HG03097 (cell line): ENCODE results near the gene HS3ST5.
"Not testable (repeated sequence)": the region's sequence is repeated elsewhere in the genome, so short reads cannot be mapped to it uniquely, and the experiment has no call there.

ENCODE experiments used
- ATAC-seq: cut with Tn5 transposase; IDR thresholded peaks from one replicate; pipeline ENCODE4 v1.9.1; 2021; ENCODE audit not compliant: unreplicated experiment, low FRiP score

HS3ST5 gene

DNA sequence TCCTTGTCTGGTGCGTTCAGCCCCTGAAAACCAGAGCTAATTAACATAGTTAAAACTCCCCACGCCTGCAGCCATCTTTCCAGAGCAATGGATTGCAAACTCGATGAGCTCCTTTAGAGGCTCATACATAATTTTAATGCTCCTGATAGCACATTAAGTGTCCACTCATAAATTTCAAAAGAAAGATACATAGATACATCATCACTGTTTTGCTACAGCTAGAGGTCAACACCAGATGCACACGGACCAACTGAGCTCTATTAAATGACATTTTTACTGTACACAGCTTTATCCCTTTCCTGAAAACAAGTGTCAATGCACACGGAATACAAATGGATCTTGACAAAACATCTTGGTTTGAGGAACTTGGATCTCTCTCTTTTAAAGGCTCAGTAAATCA lies 280.6 kb downstream of the HS3ST5 start:
- ATAC-seq, result no peak

DNA sequence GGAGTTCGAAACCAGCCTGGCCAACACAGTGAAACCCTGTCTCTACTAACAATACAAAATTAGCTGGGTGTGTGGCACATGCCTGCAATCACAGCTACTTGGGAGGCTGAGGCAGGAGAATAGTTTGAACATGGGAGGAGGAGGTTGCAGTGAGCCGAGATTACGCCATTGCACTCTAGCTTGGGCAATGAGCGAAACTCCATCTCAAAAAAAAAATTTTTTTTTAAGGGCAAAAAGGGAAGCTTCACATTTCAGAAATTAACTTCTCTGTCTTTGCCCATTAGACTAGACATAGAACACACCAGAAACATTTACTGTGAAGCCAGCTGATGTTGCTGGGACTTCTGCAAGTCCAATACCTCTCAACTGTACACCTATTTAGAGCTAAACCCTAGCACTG lies 281.1 kb downstream of the HS3ST5 start:
- ATAC-seq, result no peak

DNA sequence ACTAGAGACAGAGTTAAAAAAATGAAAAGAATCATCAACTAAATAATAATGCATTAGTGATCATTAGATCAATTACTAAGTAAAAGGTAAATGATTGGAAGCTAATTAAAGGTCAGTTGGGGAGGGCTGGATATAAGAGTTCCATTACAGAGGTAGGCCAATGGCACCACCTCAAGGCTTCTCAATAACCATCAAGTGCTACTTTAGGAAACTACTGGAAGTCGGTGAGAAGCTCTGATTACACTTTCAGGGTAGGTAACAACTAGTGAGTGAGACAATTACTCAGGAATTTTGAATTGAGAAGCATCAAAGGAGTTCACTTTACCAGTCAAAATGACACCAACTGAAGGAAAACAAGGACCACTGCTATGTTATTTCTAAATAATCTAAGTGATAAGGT lies 281.7 kb downstream of the HS3ST5 start:
- no peak for ATAC-seq

DNA sequence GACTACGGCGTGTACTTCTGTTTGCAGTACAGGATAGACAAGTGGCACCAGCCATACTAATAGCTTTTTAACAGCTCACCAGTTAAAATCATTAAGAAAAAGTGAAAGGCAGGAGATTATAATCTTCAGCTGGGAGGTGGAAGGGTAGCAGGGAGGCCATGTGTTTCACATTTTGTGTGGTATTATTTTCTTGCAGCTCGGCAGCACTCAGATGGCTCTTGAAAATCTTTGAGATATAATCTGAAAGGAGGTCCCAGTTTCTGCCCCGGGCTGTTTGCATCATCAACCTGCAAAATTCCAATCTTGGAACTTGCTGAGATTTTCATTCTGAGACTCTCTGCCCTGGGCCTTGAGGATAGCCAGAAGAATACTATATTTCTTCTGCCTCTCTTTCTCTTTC lies 284.4 kb downstream of the HS3ST5 start:
- ATAC-seq, result no peak

DNA sequence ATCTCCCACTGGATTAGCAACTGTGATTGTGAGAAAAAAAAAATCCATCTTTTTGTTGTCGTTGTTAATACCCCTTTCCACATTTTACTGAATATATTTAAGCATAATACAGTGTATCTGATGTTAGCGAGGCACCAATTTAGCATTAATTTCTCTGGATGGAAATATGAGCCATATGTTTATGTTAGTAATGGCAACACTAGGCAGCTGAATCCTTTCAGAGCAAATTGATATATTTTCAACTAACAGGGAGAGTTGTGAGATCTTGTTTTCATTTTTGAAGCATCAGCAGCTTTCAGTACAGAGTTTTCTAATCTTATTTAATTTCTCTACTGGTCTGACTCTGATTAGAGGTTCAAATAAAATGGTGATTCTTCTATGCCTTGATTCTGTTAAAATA lies 287.1 kb downstream of the HS3ST5 start:
- ATAC-seq, result no peak

DNA sequence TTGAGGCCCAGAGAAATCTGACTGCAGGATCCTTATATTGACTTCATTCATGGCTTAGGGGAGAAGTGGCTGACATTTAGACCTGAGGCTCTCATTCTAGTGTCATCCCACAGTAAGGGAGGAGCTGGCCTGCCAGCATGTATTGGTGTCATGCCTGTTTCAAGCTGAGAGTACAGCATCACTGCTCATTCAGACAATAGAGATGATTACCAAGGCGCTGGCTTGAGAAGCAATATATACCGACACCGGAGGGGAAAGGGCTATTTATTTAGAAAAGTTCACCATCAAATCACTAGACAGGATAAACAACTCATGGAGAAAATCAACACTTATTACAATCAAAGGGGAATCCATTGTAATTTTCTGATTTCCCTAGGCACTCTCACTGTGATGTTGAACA lies 287.5 kb downstream of the HS3ST5 start:
- no peak for ATAC-seq

DNA sequence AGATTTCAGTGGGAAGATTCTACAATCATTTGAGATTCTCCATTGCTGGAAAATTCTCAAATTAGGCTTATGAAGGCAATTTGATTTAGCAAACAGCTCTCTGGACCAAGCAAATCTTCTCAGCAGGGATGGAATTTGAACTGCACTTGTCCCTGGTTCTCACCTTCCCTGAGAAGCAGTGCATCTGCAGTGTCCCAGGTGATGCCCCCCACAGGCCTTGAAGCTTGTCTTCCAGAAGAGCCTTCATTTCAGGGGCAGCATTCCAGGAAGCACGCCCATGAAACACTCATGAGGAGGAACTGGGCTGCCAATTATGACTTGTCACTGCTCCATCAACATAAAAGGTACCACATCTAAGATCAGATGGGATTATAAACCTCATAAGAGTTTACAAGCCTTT lies 289.0 kb downstream of the HS3ST5 start:
- ATAC-seq, result no peak

DNA sequence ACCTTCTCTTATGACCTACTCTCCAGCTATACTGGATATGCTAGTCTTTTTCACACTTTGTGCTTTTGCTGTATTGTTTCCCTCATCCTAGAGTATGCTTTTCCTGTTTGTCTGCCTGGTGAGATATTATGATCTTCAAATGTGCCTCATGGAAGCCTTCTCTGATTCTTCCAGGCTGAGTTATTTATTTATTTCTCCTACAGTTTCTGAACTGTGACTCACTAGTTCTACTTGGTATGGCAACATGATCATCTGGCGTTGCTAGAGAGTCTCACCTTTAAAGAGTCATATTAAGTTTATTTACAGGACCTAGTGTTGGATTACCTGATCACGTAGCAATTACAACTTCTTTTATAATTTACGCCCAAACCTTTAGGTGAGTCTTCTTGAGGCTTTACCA lies 290.7 kb downstream of the HS3ST5 start:
- no peak for ATAC-seq

DNA sequence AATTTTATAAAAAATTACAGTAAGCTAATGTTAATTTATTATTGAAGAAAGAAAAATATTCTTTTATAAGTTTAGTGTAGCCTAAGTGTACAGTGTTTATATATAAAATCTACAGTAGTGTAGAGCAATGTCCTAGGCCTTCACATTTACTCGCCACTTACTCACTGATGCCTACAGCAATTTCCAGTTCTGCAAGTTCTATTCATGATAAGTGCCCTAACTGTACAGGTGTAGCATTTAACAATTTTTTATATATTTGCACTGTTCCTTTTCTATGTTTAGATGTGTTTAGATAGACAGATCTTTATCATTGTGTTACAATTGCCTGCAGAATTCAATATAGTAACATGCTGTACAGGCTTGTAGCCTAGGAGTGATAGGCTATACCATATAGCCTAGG lies 291.8 kb downstream of the HS3ST5 start:
- no peak for ATAC-seq

DNA sequence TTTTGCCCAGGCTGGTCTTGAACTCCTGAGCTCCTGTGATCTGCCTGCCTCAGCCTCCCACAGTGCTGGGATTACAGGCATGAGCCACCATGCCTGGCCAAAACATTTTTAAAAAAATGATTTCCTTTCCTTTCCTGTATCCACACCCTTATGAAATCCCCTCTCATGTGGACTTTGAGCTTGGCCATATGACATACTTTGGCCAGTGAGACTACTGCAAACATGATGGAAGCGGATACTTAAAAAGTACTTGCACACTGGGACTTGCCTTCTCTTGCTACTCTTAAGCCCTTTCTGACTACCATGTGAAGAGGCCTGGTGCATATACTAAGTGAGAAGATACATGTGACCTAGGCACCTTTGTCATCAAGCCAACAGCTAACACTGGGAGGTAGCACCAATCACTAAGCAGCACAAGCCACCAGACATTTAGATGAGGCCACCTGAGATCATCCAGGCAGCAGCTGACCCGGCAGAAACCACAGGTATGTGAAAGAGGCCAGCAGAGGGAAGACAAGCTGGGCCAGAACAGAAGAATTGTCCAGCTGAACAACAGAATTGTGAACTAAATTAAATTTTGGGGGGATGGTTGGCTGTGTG lies 293.4 kb downstream of the HS3ST5 start:
- ATAC-seq, result no peak

DNA sequence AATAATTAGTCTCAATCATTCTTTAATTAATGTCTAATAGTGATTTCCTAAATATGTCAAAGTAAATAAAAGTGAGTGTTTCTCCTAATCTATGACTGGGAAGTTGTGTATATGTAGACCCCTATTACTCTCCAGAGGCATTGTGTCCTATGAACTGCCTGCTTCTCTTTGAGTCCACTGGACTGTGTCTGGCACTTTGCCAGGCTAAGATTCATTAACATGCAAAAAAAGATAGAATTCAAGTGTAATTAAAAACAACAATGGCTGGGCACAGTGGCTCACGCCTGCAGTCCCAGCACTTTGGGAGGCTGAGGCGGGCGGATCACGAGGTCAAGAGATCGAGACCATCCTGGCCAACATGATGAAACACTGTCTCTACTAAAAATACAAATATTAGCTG lies 298.3 kb downstream of the HS3ST5 start:
- not testable (repeated sequence) for ATAC-seq

DNA sequence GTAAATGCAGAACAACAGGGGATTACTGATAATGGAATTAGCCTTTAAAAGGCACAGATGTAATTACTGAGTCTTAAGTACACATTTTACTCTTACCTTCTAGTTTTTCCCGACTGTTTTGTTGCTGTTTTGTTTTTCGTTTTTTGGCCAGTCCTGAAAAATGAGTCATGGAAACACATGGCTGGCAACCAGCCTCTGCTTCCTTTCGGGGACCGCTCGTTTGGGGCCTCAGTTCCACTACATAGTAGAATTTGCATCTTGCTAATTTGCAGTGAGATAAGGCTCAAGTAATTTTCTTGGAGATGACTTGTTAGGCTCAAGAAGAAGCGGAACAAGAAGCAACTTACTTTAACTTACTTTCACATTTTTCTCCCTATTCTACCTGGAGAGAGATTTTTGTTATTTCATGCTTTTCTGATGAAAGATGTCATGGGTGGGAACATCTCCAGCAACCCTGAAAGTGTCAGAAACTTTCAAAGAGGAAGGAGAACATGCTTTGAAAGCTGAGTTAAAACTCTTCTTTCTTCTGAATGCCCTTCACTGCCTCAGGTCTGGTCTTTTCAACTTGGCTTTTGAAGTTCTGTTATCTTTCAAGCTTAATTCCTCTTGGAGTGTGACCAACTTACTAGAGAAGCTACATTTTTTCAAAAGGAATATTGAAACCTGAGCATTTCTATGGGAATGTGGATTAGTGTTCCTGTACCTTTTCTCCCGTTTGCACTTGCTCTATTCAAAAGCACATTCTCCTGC lies 300.4 kb downstream of the HS3ST5 start:
- no peak for ATAC-seq

DNA sequence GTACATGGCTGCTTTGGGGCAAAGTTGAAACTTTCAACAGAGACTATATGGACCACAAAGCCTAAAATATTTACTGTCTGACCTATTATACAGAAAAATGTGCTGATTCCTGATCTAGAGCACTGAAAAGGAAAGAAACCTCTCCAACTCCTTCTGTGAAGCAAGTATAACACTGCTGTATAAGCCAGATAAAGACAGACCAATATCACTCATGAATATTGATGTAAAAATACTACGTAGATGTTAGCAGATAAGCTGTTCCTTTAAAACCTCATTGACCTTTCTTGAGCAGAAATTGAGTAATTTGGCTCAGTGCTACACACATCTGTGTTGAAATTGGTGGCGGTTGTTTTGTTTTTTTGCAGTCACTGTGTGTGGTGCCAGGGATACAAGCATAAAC lies 302.0 kb downstream of the HS3ST5 start:
- ATAC-seq, result no peak

DNA sequence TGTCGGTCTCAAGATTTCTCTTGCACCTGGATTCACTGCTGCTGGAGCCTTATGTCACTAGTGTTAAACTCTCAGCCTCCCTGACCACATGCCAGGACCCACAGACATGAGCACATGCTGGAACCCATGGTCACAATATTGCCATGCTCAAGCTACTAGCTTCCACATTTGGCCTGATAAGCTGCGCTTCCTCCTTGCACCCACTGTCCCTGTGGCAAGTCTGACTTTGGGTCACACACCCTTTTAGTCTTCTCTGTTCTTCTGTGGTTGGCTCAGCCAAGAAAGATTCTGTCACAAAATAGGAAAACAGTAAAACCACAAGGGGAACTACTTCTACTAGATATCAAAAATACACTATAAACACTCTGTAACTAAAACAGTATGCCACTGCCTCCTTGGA lies 303.0 kb downstream of the HS3ST5 start:
- no peak for ATAC-seq

DNA sequence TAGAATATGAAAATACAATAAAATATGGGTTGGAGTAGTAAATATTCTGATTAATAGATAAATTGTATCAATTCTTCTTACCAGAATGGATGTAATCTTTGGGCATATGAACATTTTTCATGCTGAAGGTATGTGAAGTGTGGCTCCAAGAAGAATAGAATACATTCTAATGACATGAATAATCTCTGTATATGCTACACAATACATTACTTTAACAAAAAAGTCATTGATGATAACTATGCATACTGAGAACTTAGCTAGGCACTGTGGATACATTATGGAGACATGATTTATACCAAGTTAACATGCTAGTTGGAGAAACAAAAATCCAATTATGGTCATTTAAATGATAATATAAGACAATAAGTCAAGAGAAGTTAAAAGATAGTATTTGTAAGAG lies 309.2 kb downstream of the HS3ST5 start:
- no peak for ATAC-seq

DNA sequence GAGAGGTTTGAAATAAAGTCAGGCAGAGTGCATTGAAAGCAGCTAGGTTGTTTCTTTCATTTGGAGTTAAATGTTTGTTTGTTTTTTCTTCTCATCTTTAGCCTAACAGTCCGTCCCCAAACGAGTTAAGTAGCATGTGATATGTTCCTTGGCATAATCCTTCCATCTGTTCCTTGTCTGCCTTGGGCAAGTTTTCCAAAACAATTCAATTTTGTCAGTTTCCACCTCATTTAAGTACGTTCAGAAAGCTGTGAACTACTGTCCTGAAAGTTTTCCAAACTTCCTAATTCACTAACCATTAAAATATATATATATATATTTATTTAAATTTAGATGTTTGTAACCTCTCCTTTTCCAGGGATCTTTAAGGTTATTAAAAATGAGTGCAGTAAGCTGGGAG lies 310.1 kb downstream of the HS3ST5 start:
- no peak for ATAC-seq

DNA sequence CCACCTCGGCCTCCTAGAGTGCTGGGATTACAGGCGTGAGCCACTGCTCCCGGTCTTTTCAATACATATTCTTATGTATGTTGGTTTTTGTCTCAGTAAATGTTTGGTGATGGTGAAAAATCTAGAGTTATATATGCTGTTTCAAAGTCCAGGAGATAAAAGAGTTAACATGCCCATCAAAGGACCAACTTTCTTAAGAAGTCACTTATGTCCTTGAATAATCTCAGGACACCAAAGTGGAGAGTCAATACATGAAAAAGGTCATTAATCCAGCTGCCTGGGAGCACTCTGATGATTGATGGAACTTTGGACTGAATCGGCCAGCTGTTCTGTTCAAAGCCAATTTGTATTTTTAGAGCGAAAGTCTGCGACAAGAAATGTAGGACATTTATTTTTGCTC lies 312.1 kb downstream of the HS3ST5 start:
- no peak for ATAC-seq

DNA sequence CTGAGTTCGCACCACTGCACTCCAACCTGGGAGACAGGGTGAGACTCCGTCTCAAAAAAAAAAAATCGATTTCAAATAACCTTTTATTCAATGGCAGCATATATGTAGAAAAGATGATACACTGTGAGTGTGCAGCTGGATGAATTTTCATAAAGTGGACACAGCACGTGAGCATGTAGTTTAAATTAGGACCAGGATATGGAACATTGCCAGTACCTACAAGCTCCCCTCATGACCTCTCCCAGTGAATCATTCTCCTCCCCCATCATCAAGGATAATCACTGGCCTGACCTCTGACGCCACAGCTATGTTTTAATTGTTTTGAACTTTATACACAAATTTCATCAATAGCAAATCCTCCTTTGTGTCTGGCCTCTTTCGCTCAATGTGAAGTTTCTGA lies 318.1 kb downstream of the HS3ST5 start:
- no peak for ATAC-seq

DNA sequence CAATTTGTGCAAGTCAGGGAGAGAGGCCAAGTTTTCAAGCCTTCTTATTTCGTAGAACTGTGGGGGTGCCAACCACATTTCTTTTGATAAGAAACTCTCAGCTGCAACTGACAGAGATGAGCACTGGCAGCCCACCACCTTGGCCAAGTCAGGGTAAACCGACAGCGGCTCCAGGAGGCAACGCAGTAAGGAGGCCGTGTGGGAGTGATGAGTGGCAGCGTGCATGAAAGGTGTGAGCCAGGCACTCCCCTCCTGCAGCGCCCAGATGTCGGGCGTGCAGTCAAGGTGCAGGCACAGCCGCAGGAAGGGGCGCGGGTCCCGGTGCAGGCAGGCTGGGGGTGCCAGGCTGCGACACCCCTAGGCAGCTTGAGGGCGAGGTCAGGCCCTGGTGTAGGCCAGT lies 322.6 kb downstream of the HS3ST5 start:
- ATAC-seq, result no peak

DNA sequence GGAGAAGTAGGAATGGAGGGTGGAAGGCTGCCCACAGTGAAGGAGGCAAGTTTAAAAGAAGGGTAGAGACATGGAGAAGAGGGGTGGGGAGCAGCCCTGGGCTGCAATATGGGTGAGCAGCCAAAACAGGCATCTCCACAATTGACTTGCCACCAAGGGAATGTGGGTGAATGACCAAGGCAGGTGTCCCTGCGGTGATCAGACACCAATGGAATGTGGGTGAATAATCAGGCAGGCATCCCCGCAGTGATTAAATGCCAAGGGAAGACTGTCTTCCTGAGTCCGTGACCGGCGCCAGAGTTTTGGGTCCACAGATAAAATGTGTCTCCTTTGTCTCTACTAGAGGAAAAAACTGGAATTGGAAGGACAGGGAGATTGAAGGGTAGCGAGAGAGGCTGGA lies 325.7 kb downstream of the HS3ST5 start:
- not testable (repeated sequence) for ATAC-seq

DNA sequence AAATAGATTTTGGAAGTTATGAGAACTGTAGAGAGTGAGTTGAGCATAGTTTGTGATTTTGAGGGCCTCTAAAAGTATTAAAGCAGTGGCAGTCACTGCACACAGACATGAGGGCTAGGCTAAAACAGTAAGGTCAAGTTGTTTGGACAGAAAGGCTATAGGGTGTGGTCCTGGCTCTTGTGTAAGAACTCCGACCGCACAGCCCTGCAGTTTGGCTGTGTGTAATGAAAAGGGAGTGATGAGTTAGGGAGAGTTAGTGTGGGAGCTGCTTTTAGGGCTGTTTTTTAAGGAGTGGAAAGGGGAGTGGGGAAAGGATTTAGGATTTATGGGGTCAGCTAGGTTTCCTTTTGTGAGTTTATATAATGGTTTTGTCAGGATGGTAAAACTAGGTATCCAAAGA lies 328.7 kb downstream of the HS3ST5 start:
- ATAC-seq, result not testable (repeated sequence)

DNA sequence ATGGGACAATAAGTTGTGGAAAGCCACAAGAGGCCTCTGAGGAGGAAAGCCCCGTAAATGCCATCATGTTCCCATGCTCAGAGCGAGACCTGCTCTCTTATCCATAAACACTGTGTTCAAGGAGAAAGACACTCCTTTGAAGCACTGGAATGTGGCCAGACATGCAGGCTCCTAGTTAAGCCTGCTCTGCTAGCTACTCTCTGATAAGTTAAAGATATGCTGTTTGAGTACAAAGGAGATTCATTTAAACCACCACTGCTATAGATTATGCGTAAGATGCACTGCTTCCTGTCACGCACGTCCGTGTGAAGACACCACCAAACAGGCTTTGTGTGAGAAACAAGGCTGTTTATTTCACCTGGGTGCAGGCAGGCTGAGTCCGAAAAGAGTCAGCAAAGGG lies 331.3 kb downstream of the HS3ST5 start:
- ATAC-seq, result not testable (repeated sequence)

DNA sequence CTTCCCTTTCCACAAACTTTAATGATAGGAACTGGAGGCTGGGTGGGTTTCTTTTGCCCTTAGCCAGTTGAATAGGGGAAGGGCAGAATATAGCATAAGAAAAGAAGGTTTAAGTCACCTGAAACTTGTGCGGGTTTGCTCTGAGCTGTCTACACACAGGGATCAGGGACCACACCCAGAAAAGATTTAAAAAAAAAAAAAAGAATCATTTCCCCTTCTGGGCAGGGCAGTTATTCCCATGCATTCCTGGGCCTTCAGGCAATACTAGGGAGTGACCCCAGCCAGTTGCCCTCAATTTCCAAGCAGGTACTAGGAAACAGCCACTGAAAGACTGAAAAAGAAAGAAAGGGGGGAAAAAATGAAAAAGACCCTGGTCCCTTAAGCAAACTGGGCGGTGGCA lies 332.3 kb downstream of the HS3ST5 start:
- no peak for ATAC-seq
